Activated CD4-positive, alpha-beta T cell treated with anti-CD3 and anti-CD28 coated beads for 1 hour (primary cell): Measurements from ENCODE around the gene LRP1B.

Experiments used
- DNase-seq: peaks from one replicate; pipeline ENCODE4 v3.0.0-alpha.2; 2020

The LRP1B gene

GRCh38 chr2:141560723-141561122 lies 570.1 kb downstream of the LRP1B start:
- no peak for DNase-seq

DNA sequence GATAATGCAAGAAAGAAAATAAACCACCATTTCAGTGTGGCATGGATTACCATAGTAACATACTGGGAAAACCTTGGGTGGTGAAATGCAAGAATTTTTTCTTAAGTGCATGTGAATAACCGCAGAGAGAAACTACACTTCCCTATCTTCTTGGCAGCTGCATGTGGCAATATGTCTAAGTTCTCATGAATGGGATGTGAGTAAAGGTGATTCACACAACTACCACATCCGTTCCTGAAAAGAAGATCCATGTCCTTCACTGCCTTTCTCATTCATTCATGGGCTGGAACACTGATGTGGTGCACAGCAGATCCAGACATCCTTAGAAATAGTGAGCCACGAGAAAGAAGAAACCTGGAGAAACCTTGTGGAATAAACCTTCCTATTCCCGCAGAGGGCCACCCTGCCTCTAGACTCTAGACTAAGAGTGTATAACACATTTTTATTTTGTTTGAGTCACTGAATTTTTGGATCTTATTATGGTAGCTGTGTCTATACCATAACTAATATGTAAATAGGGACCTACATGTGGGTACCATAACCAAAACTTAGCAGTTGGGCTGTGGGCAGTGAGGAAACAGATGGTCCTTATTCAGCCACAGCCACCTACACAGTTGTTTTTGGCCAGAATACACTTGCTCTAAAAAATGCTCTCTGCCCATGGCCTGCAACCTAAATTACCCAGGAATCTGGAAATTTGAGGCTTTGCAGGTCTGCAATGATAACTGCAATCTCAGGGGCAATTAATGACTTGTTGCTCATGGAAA lies 573.3 kb downstream of the LRP1B start:
- no peak for DNase-seq

GRCh38 chr2:141555876-141556470 lies 574.8 kb downstream of the LRP1B start:
- DNase-seq: no peak

- DNase-seq: no peak
Measured at GRCh38 chr2:141554810-141555209, 576.0 kb downstream of the LRP1B start.

DNA sequence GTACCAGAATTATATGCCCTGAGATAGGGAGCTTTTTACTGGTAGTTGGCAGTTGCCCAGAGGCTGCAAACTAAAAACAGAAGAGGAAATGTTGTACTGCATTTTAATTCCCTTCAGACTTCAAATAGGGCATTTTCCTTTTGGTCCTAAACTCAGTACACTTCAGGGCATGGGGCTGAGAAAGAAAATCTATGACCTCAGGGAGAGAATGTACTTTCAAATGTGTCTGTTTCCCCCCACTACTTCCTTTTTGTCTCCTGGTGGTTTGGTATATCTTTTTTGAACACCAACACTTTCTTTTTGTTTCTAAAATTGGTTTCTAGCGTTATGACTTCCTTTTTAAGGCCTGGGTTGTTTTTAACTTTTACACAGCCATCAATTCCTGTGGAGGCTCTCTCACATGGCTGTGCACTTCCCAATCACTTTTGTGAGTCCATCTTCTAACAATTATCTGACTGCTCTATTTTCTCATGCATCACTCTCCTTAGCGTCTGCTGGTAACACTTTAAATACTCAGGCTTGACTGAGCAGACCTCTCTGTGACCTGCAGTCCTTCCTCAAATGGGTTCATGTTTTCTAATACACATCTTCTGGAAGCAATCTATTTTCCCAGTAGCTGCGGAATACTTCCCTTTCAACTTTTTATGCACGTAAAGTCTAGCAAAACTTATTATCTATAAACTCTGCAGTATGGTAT lies 596.0 kb downstream of the LRP1B start:
- DNase-seq: no peak

DNA sequence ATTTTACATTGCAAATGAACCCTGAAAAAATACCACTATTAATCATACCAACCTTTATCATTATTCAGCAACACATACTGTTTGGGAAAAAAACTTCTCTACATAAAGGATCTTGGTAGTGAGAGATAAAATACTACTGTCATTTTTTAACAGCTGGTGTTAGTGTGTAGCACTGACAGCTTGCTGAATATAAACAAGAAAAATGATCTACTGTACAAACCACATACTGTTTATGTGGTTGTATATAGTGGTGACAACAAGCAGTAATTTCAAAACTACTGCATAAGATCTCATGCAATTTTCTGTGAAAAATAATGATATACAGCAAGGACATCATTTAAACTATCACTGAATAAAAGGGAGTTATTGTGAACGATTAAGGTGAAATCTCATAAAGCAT lies 601.2 kb downstream of the LRP1B start:
- no peak for DNase-seq

DNA sequence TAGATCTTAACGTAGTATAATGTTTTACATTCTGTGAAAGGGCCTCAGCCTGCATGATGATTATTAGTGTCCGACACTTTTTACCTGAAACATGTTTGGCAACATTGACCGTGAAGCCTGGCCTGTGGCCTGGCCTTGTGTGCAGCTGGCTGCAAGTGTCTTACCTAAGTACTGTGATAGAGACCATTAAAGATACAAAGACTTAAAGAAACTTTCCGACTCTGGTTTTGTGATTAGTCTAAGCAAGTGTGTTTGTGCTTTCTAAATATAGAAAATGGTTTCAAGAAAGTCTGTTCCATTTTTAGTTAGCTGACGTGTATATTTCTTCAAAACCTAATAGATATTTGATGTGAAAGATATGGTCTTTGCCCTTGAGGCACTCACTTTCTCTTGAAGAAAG lies 601.8 kb downstream of the LRP1B start:
- DNase-seq: no peak

DNA sequence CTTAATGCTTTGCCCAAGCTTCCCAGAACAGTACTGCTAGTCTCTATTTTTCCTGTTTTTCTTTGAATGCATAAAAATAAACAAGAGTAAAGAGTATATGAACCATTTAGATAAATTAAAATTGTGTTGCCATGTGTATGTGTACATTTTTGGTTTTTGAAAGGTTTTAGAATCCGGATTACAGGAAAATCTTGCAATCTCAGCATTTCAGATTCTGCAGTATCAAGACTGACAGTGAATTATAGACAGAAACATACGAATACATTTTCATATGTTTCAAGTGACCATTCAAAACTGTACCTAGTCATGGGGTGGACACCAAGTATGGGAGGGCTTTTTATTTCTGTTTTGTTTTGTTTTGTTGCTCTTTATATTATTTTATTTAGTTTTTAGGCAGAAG lies 604.1 kb downstream of the LRP1B start:
- no peak for DNase-seq

DNA sequence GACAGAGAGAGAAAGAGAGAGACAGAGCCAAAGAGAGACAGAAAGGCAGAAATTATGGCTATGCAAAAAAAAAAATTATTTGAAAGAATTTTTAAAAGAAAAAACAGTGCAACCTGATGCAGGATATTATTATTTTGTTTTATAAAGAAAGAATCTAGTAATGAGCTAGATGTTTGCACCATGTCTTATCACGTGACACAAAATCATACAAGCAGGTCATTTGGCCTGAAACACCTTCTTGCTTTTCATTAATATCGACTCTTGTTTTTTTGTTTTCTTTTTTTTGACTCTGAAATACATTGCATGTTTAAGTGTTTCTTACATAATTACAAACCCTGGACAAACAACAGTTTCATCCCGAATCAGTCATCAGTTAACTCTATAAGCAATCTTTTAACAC lies 606.0 kb downstream of the LRP1B start:
- DNase-seq: no peak

GRCh38 chr2:141523199-141523598 lies 607.6 kb downstream of the LRP1B start:
- no peak for DNase-seq

- DNase-seq: no peak
Measured at GRCh38 chr2:141522702-141523101, 608.1 kb downstream of the LRP1B start.

- no peak for DNase-seq
Measured at GRCh38 chr2:141522048-141522447, 608.8 kb downstream of the LRP1B start.

GRCh38 chr2:141519906-141520305 lies 610.9 kb downstream of the LRP1B start:
- DNase-seq: no peak

GRCh38 chr2:141517852-141518421 lies 612.9 kb downstream of the LRP1B start:
- DNase-seq: no peak

DNA sequence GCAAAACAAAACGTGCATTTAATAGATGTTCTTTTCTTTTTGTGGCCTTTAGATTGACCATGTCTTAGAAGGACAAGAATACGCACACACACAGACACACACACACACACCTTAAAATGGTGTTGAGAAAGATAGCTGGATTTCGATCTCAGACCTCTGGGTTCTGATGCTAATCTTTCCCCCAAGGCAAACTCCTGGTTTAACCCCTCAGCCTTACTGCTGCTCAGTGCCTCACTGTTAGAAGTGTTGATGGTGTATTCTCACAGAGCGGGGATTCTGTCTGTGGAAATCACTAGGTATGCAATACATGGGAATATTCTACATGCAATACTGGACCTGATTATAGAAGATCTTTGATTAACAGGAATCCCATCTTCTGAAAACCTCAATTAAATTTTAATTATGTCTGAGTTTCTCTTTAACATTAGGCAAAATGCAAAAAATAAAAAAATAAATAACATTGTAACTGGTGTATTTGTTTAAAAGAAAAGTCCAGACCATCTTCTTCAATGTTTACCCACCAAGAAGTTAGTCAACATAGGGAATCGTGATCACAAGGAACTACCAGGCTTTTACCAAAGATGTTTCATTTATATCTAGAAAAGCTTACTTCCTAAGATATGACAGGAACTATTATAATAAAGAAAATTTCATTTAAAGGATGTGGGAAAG lies 613.5 kb downstream of the LRP1B start:
- DNase-seq: no peak

DNA sequence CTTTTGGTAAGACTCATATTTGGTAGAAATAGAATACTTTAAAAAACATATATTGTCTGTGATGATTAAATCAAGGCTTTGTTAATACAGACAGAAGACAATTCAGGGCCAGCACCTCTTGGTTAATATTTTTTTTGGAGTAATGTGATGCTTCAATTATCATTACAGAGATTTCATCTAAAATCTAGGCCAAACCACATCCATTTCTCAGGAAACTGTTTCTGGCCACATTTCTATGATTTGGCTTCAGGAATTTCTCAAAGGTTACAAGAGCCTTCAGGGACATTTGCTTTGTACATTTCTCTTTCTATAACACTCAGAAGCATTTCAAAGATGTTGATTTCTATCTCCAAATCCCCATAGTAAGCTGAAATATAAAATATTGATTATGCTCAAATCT lies 614.9 kb downstream of the LRP1B start:
- DNase-seq: no peak

DNA sequence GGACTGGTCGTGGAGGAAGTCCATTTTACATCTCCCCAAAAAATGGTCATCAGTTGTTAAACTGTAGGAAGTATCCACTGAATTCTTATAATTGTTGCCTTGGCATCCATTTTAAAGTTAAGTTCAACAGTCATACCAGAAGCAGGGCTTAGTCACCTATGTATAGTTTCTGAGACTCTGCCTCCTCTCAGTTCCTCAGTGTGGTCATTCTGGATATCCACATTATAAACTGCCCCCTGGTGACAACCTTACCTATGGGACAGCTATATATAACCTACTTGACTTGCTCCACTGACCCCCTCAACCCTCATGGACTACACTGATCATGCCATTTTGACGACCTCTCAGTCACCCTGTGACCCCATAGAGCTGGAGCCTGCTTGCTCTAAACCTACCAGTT lies 617.0 kb downstream of the LRP1B start:
- no peak for DNase-seq

DNA sequence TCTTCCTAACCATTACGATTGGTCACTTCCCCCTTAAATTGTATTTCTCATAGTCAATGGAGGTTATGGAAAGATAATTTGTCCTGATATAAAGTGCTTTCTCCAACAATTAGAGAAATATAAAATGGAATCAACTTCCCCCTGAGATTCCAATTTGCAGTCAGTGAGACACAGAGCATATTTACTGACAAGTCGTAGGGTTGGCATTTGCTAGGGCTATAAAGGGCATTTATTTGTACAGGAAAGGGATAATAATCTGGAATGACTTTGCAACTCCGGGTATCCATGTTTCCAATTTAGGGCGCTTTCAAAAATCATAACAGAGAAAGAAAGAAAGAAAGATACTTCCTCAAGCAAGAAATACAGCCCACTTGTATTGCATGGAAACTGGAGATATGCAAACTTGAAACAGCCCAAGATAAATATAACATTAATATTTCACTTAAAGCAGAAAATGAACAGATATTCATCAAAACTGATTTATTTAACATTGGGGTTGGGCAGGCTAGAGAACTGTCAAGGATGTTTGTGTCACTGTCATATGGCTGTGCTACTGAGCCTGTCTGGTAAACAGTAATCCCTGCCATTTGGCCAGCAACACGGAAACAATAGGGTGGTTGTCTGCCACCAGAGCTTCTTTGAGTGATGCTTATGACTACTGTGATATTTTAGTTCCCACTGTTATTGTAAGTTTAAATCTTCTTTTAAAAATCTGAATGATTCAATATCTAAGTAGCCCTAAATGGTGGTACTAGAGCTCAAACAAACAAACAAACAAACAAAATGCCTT lies 621.8 kb downstream of the LRP1B start:
- no peak for DNase-seq

- DNase-seq: no peak
Measured at GRCh38 chr2:141508086-141508752, 622.6 kb downstream of the LRP1B start.

GRCh38 chr2:141506135-141506534 lies 624.7 kb downstream of the LRP1B start:
- no peak for DNase-seq

DNA sequence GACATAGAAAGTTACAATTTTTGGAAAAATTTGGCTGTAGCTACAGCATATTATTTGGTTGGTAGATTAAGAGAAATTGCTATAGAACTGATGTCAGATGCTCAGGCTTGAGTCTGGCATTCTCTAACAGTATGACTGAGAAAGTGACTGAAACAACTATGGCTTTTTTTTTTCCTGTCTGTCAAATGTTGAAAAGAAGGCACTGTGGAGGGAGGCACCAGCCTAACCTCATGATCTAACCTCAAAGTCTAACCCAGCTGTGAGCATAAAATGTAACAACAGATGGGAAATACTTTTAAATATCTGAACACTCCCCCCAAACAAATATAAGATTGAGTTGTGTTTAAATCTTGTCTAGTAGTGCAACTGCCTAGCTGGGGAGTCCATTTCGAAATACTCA lies 629.1 kb downstream of the LRP1B start:
- no peak for DNase-seq

- DNase-seq: no peak
Measured at GRCh38 chr2:141499123-141499522, 631.7 kb downstream of the LRP1B start.
